HL-60/S4 treated with retinoic acid at 250 ng/mL for 4 days and 3 days (cell line): Measurements from ENCODE around the gene IRF4.

Experiments used
- in situ Hi-C: fragments of 300-500 bp; cut with MboI; formaldehyde crosslinking; loops from 2 replicates; pipeline ENCODE4 v1.7.0; 2022; ENCODE audit warnings: low sequenced_read_pairs

Gene IRF4

DNA sequence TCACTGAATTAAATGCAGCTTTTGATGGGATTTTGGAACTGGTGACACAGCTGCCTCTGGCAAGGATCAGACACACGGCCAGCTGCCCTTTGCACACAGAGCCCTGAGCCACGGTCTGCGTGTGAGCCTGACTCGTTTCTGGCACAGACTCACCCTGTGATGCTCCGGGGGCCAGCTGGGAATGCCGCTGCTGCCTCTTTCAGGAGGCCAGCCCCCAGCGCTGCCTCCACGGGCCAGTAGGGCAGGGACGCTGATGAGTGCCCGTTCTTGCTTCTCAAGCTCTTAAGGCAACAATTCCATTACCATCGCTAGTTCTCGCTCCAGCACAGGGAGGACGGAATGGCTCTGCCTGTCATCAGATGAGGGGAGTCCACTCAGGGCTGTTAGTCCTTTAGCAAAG lies 61.6 kb downstream of the IRF4 start:
- in situ Hi-C loops = no loop called here

DNA sequence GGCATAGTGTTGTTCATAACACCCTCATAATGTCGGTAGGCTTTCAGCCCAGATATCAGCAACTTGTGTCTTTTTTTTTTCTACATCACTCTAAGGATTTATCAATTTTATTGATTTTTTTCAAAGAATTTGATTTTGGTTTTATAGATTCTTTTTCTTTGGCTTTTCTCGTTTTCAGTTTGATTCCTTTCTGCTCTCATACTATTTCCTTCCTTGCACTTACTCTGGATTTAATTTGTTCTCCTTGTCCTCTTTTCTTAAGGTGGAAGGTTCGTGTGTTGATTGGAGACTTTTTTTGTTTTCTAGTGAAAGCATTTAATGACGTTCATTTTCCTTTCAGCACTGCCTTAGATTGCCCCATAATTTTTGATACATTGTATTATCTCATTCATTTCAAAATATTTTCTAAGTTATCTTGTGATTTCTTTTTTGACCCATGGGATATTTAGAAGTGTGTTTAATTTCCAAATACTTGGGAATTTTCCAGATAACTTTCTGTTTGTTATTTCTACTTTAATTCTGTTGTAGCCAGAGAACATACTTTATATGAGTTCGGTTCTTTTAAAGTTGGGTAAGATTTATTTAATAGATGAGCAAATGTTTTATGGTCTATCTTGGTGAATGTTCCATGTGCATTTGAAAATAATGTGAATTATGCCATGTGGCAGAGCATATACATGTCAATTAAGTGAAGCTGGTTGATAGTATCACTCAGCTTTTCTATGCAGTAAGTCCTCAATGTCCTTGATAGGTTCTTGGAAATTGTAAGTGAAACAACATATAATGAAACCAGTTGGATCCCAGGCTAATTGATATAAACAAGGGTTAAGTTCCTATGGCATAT lies 62.8 kb downstream of the IRF4 start:
- in situ Hi-C loops = no loop called here

DNA sequence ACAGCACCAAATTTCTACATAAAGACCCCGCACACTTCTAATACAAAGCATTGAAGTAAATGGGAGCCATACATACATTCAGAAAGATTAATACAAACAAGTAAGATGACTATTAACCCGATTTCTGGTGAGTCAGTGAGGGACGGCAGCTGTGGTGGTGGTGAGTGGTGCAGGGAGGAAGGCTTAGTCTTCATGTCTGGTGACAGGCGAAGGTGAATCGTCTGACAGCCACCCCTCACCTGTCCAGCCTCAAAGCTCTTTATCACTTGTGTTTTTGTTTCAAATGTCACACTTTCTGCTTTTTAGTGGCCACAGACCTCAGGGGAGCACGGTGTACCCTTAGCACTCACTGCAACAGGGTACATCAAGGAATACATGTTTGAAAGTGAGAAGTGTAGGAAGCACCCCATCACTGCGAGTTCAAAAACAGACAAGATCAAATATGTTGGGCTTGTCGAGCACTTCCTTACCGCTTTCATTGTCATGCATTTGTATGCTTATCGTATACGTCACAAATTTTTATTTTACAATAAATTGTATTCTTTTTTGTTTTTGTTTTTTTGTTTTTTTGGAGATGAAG lies 63.5 kb downstream of the IRF4 start:
- in situ Hi-C loops = no loop called here

DNA sequence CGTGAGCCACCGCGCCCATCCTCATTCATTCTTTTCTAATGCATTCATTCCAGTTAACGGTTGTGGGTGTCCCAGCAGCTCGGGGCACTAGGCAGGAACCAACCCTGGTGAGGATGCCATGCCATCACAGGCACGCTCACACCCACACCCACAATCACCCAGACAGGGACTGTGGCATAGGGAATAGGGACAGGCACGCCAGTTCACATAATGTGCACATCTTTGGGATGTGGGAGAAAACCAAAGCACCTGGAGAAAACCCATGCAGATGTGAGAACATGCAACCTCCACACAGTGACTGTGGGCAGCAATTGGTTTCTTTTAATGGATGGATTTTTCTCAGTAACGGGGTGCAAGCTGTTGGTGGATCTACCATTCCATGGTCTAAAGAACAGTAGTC lies 64.3 kb downstream of the IRF4 start:
- in situ Hi-C loops = no loop called here

DNA sequence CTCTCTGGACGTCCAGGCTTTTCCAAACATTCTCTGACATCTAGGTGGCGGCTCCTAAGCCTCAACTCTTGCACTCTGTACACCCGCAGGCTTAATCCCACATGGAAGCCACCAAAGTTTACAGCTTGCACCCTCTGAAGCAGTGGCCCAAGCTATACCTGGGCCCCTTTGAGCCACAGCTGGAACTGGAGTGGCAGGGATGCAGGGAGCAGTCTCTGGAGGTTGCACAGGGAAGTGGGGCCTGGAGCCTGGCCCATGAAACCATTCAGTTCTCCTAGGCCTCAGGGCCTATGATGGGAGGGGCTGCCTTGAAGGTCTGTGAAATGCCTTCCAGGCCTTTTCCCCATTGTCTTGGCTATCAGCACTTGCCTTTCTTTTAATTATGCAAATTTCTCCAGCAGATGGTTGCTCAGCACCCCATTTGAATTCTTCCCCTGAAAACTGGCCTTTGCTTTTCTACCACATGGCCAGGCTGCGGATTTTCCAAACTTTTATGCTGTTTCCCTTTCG lies 64.9 kb downstream of the IRF4 start:
- in situ Hi-C loops = no loop called here

DNA sequence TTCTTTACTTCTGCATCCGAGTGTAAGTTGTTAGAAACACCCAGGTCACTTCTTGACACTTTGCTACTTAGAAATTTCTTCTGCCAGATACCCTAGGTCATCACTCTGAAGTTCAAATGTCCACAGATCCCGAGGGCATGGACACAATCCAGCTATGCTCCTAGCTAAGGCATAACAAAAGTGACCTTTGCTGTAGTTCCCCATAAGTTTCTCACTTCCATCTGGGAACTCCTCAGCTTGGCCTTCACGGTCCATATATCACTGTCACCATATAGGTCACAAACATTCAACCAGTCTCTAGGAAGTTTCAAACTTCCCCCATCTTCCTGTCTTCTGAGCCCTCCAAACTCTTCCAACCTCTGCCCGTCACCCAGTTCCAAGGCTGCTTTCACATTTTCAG lies 65.3 kb downstream of the IRF4 start:
- in situ Hi-C loops = no loop called here
